IMR-90 (cell line): ENCODE results near the gene IGF1R. TPM values are rescaled to one million over a fixed set of nuclear protein-coding genes. Genes with fewer than 3 reads are reported as not detected.

Source experiments
- ATAC-seq: fragments of 200-7000 bp; cut with Tn5 transposase; 2 replicates; pipeline ENCODE4 v1.9.1; 2020; ENCODE audit warnings: low read depth, mild to moderate bottlenecking, moderate library complexity
- BruUV-seq: library from RNA; stranded (reverse); fragments of 400-500 nt; replicated peaks from 2 replicates; lab custom pipeline; 2021; lab: Mats Ljungman, UMichigan
- CTCF ChIA-PET: fragments of 300-600 bp; formaldehyde crosslinking; extraction: SDS; loops from one replicate; lab custom pipeline; 2021; ENCODE audit warnings: antibody characterized with exemption; lab: Yijun Ruan, JAX
- POLR2A ChIA-PET: fragments of 300-600 bp; sonication (Branson Sonifier 250); formaldehyde crosslinking; loops from one replicate; lab custom pipeline; 2022; ENCODE audit warnings: antibody characterized with exemption; ENCODE audit not compliant: unreplicated experiment; lab: Charles Lee
- DNase-seq: peaks from one replicate; pipeline ENCODE4 v3.0.0; 2013
- H2AFZ ChIP-seq: replicated peaks from 2 replicates; pipeline ENCODE3; 2013; ENCODE audit warnings: low read length, mild to moderate bottlenecking; ENCODE audit not compliant: poor library complexity
- H2AK5ac ChIP-seq: 2 replicates; pipeline ENCODE4 v1.6.1; 2013; ENCODE audit warnings: low read depth, low read length, inconsistent platforms
- H2AK9ac ChIP-seq: replicated peaks from 2 replicates; pipeline ENCODE3; 2013; ENCODE audit warnings: mild to moderate bottlenecking, low read depth, low read length, moderate library complexity; ENCODE audit not compliant: poor library complexity
- H2BK120ac ChIP-seq: 2 replicates; pipeline ENCODE4 v1.6.1; 2013; ENCODE audit warnings: low read depth, low read length, inconsistent platforms
- H2BK15ac ChIP-seq: 3 replicates; pipeline ENCODE4 v1.6.1; 2013; ENCODE audit warnings: low read depth, low read length, inconsistent platforms
- H2BK20ac ChIP-seq: 2 replicates; pipeline ENCODE4 v1.6.1; 2013; ENCODE audit warnings: low read depth, mild to moderate bottlenecking, inconsistent platforms, low read length, moderate library complexity
- H2BK5ac ChIP-seq: 2 replicates; pipeline ENCODE4 v1.6.1; 2013; ENCODE audit warnings: mild to moderate bottlenecking, low read depth, low read length, inconsistent platforms; ENCODE audit not compliant: poor library complexity, severe bottlenecking
- H3K14ac ChIP-seq: replicated peaks from 2 replicates; pipeline ENCODE4 v1.6.1; 2013; ENCODE audit warnings: low read depth, low read length, inconsistent platforms
- H3K18ac ChIP-seq: 2 replicates; pipeline ENCODE4 v1.6.1; 2013; ENCODE audit warnings: low read depth, low read length, control low read depth
- H3K23ac ChIP-seq: 2 replicates; pipeline ENCODE4 v1.6.1; 2013; ENCODE audit warnings: low read depth, low read length, inconsistent platforms
- H3K27ac ChIP-seq: 2 replicates; pipeline ENCODE4 v1.5.1; 2013; ENCODE audit warnings: mild to moderate bottlenecking, control low read depth, low read length; ENCODE audit not compliant: insufficient read depth
- H3K27me3 ChIP-seq: 2 replicates; pipeline ENCODE4 v1.6.1; 2013; ENCODE audit warnings: low read length; ENCODE audit not compliant: control insufficient read depth, insufficient read depth
- H3K36me3 ChIP-seq: 2 replicates; pipeline ENCODE4 v1.6.1; 2013; ENCODE audit warnings: low read length, mixed read lengths; ENCODE audit not compliant: control insufficient read depth, insufficient read depth
- H3K4ac ChIP-seq: 2 replicates; pipeline ENCODE4 v1.6.1; 2013; ENCODE audit warnings: low read depth, low read length, inconsistent platforms
- H3K4me1 ChIP-seq: 2 replicates; pipeline ENCODE4 v1.6.1; 2013; ENCODE audit warnings: low read length, mixed read lengths; ENCODE audit not compliant: control insufficient read depth, insufficient read depth
- H3K4me2 ChIP-seq: 2 replicates; pipeline ENCODE4 v1.6.1; 2013; ENCODE audit warnings: low read depth, mild to moderate bottlenecking, control low read depth, low read length, moderate library complexity
- H3K4me3 ChIP-seq: 2 replicates; pipeline ENCODE4 v1.5.1; 2013; ENCODE audit warnings: low read depth, mild to moderate bottlenecking, control low read depth, low read length, moderate library complexity; ENCODE audit not compliant: insufficient read depth
- H3K56ac ChIP-seq: 2 replicates; pipeline ENCODE4 v1.6.1; 2013; ENCODE audit warnings: low read length, inconsistent platforms; ENCODE audit not compliant: insufficient read depth; ENCODE audit errors: extremely low read depth
- H3K79me1 ChIP-seq, 2 experiments: 2 replicates each; pipeline ENCODE4 v1.6.1; 2013; ENCODE audit warnings: low read length in 2 of 2, inconsistent platforms in 1 of 2, low read depth in 1 of 2
- H3K9ac ChIP-seq: 2 replicates; pipeline ENCODE4 v1.6.1; 2013; ENCODE audit warnings: low read depth, low read length, control low read depth
- H3K9me1 ChIP-seq: 2 replicates; pipeline ENCODE4 v1.6.1; 2013; ENCODE audit warnings: low read length, inconsistent platforms; ENCODE audit not compliant: insufficient read depth
- H3K9me3 ChIP-seq: 2 replicates; pipeline ENCODE4 v1.6.1; 2013; ENCODE audit warnings: low read length; ENCODE audit not compliant: control insufficient read depth, insufficient read depth
- H4K20me1 ChIP-seq: 2 replicates; pipeline ENCODE4 v1.6.1; 2013; ENCODE audit warnings: low read length, inconsistent platforms; ENCODE audit not compliant: insufficient read depth
- H4K5ac ChIP-seq: 2 replicates; pipeline ENCODE4 v1.6.1; 2013; ENCODE audit warnings: mild to moderate bottlenecking, low read depth, low read length, control low read depth
- H4K8ac ChIP-seq, 2 experiments: 2 replicates each; pipeline ENCODE4 v1.6.1; 2013; ENCODE audit warnings: low read depth in 2 of 2, low read length in 2 of 2, control low read depth in 1 of 2, inconsistent platforms in 1 of 2
- H4K91ac ChIP-seq: 2 replicates; pipeline ENCODE4 v1.6.1; 2013; ENCODE audit warnings: low read depth, low read length, inconsistent platforms; ENCODE audit not compliant: insufficient read depth
- BHLHE40 ChIP-seq: fragments of 150-350 bp; IDR thresholded peaks from 2 replicates; pipeline ENCODE4 v1.6.1; 2016; ENCODE audit warnings: mild to moderate bottlenecking, low read depth, low read length
- CEBPB ChIP-seq: IDR thresholded peaks from 2 replicates; pipeline ENCODE4 v1.6.1; 2012; ENCODE audit warnings: low read depth, low read length, improper control_type of control experiment
- CHD1 ChIP-seq: IDR thresholded peaks from 2 replicates; pipeline ENCODE4 v1.6.1; 2012; ENCODE audit warnings: low read depth, low read length, improper control_type of control experiment
- FOS ChIP-seq: fragments of 150-350 bp; IDR thresholded peaks from 2 replicates; pipeline ENCODE4 v1.6.1; 2016; ENCODE audit warnings: low read depth, low read length
- MAFK ChIP-seq: IDR thresholded peaks from 2 replicates; pipeline ENCODE4 v1.6.1; 2012; ENCODE audit warnings: low read depth, low read length, improper control_type of control experiment
- MAZ ChIP-seq: IDR thresholded peaks from 2 replicates; pipeline ENCODE4 v1.6.1; 2012; ENCODE audit warnings: low read depth, mild to moderate bottlenecking, low read length, improper control_type of control experiment, moderate library complexity, borderline replicate concordance
- MXI1 ChIP-seq: IDR thresholded peaks from 2 replicates; pipeline ENCODE4 v1.6.1; 2012; ENCODE audit warnings: low read depth, mild to moderate bottlenecking, low read length, moderate library complexity, borderline replicate concordance
- NFE2L2 ChIP-seq: fragments of 150-350 bp; IDR thresholded peaks from 2 replicates; pipeline ENCODE4 v1.6.1; 2016; ENCODE audit warnings: low read depth, mild to moderate bottlenecking, low read length
- POLR2A ChIP-seq: IDR thresholded peaks from 2 replicates; pipeline ENCODE4 v1.6.1; 2012; ENCODE audit warnings: mild to moderate bottlenecking, low read depth, low read length
- RAD21 ChIP-seq: IDR thresholded peaks from 2 replicates; pipeline ENCODE4 v1.6.1; 2012; ENCODE audit warnings: low read length, improper control_type of control experiment
- RCOR1 ChIP-seq: IDR thresholded peaks from 2 replicates; pipeline ENCODE4 v1.6.1; 2012; ENCODE audit warnings: mild to moderate bottlenecking, low read length, improper control_type of control experiment; ENCODE audit not compliant: insufficient replicate concordance
- RFX5 ChIP-seq: IDR thresholded peaks from 2 replicates; pipeline ENCODE4 v1.8.0; 2012; ENCODE audit warnings: low read depth, mild to moderate bottlenecking, low read length, moderate library complexity
- SMC3 ChIP-seq: fragments of 150-350 bp; IDR thresholded peaks from 2 replicates; pipeline ENCODE4 v1.6.1; 2016; ENCODE audit warnings: low read depth, mild to moderate bottlenecking, antibody characterized with exemption, low read length, moderate library complexity
- WGBS, 2 experiments: methylation state at CpG; one replicate each; pipeline versions ENCODE4 v1.1.5 to v1.1.7; 2013; ENCODE audit warnings: missing lambda C conversion rate in 2 of 2; ENCODE audit not compliant: insufficient read length in 1 of 2; ENCODE audit errors: extremely low coverage in 2 of 2; 5-methylcytosine and 5-hydroxymethylcytosine counted together
- dilution Hi-C: fragments of 300-500 bp; cut with HindIII; formaldehyde crosslinking; loops from one replicate; pipeline ENCODE4 v1.14.3; 2018; ENCODE audit warnings: low sequenced_read_pairs; ENCODE audit not compliant: unreplicated experiment
- in situ Hi-C: fragments of 300-500 bp; cut with MboI; formaldehyde crosslinking; loops from 3 replicates; pipeline ENCODE4 v1.14.3; 2019; ENCODE audit warnings: low sequenced_read_pairs, inconsistent platforms, mixed read lengths
- intact Hi-C: fragments of 100-400 bp; cut with micrococcal nuclease; formaldehyde crosslinking; loops from 2 replicates; pipeline ENCODE4 v1.10.0; 2022
- polyA plus RNA-seq, 3 experiments: library from polyadenylated mRNA; depleted of rRNA; stranded (reverse); fragments of >200 nt; gene quantifications; 2 replicates each; pipeline ENCODE4 v1.2.3, GENCODE V29; 2012; ENCODE audit warnings: low replicate concordance in 1 of 3
- total RNA-seq: library from RNA; depleted of rRNA; stranded (reverse); fragments of >200 nt; gene quantifications from 2 replicates; pipeline ENCODE4 v1.2.3, GENCODE V29; 2012
- TF ChIP-seq, protein P1 (sequence below): conservative IDR thresholded peaks from 2 replicates; pipeline ENCODE4 v1.5.1; 2012; ENCODE audit warnings: mild to moderate bottlenecking, low read depth, low read length, improper control_type of control experiment
- TF ChIP-seq, protein P2 (sequence below): fragments of 150-350 bp; IDR thresholded peaks from 2 replicates; pipeline ENCODE4 v1.6.1; 2016; ENCODE audit warnings: low read depth, mild to moderate bottlenecking, low read length, moderate library complexity, borderline replicate concordance
- TF ChIP-seq, protein P3 (sequence below): fragments of 150-350 bp; IDR thresholded peaks from 2 replicates; pipeline ENCODE4 v1.6.1; 2017; ENCODE audit warnings: mild to moderate bottlenecking, antibody characterized with exemption, low read length, low read depth

Gene IGF1R
- total and polyA plus RNA-seq, 2 of the 4 experiments (the other 2 are of a cell fraction): 24.0 to 24.9 TPM

DNA sequence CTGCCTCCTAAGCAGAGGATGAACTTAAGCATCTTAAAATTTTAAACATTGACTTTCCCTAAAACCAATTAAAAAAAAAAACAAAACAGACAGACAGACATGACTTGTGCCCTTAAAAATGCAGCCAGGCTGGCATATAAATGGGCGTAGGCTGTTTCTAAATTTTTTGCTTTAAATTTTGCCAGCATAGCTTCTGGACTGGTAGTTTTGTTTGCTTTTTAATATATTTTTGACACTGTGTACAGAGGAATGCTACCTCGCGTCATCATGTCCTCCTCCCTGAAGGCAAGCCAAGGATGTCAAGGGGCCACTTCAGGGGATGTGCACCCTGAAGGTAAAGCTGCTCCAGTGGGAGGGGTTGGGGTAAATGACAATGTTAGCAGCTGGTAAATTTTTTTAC, 224.4 kb downstream of the IGF1R start:
- no peak overlapping the region for H2AFZ ChIP-seq
- peak overlapping the region; percentile 68 for H3K56ac ChIP-seq
- H4K20me1 ChIP-seq: peaks cover 5% of the 10 kb centered on the region; the same call in 1 of the 2 replicates
- H3K23ac ChIP-seq: peak overlapping the region; percentile 69
- H3K9me1 ChIP-seq: peaks cover 20% of the 10 kb centered on the region
- no peaks in the 10 kb centered on the region for H3K9me3 ChIP-seq
- peak overlapping the region; percentile 79; the same call in 1 of the 2 replicates for H3K18ac ChIP-seq
- H4K8ac ChIP-seq: peak overlapping the region; percentile 8 to 79
- peak overlapping the region; percentile 83 for H2AK5ac ChIP-seq
- no peak for ATAC-seq
- H3K4me2 ChIP-seq: peak overlapping the region; percentile 7; the same call in 1 of the 2 replicates
- H3K14ac ChIP-seq: peak overlapping the region; percentile 85
- ChIA-PET POLR2A (no interaction called here), CTCF (interaction anchor here (0.7 to 2.3 kb wide), 5 partner anchors 9 to 354 kb away, joined by 3 to 9 read pairs (median 3); no protein-coding TSS in a partner anchor)
- peaks cover 22 to 95% of the 10 kb centered on the region in 2 experiments for H3K79me1 ChIP-seq
- no peaks in the 10 kb centered on the region for H3K27me3 ChIP-seq
- peak overlapping the region; percentile 74 for H3K27ac ChIP-seq
- no peak overlapping the region for H2AK9ac ChIP-seq
- peak overlapping the region; percentile 89 for H2BK5ac ChIP-seq
- H2BK20ac ChIP-seq: peak overlapping the region; percentile 85
- H2BK120ac ChIP-seq: peak overlapping the region; percentile 94
- no peak overlapping the region; the same call in 1 of the 2 replicates for H3K9ac ChIP-seq
- dilution Hi-C loops (no loop called here), in situ Hi-C loops (no loop called here), intact Hi-C loops (no loop called here)
- WGBS, 2 experiments: no CpG with 5 or more reads among the region's 3 CpGs
- H3K36me3 ChIP-seq: no peaks in the 10 kb centered on the region
- BruUV-seq: no TSS peak
- TF ChIP-seq CEBPB (no peak), FOS (no peak), SMC3 (no peak), POLR2A (no peak), MXI1 (no peak), MAFK (no peak), MAZ (no peak), NFE2L2 (no peak), BHLHE40 (no peak), RFX5 (no peak), CHD1 (no peak), RCOR1 (no peak), RAD21 (no peak)
- TF ChIP-seq, protein P1, sequence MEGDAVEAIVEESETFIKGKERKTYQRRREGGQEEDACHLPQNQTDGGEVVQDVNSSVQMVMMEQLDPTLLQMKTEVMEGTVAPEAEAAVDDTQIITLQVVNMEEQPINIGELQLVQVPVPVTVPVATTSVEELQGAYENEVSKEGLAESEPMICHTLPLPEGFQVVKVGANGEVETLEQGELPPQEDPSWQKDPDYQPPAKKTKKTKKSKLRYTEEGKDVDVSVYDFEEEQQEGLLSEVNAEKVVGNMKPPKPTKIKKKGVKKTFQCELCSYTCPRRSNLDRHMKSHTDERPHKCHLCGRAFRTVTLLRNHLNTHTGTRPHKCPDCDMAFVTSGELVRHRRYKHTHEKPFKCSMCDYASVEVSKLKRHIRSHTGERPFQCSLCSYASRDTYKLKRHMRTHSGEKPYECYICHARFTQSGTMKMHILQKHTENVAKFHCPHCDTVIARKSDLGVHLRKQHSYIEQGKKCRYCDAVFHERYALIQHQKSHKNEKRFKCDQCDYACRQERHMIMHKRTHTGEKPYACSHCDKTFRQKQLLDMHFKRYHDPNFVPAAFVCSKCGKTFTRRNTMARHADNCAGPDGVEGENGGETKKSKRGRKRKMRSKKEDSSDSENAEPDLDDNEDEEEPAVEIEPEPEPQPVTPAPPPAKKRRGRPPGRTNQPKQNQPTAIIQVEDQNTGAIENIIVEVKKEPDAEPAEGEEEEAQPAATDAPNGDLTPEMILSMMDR: no peak
- TF ChIP-seq, protein P2, sequence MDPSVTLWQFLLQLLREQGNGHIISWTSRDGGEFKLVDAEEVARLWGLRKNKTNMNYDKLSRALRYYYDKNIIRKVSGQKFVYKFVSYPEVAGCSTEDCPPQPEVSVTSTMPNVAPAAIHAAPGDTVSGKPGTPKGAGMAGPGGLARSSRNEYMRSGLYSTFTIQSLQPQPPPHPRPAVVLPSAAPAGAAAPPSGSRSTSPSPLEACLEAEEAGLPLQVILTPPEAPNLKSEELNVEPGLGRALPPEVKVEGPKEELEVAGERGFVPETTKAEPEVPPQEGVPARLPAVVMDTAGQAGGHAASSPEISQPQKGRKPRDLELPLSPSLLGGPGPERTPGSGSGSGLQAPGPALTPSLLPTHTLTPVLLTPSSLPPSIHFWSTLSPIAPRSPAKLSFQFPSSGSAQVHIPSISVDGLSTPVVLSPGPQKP: no peak
- TF ChIP-seq, protein P3, sequence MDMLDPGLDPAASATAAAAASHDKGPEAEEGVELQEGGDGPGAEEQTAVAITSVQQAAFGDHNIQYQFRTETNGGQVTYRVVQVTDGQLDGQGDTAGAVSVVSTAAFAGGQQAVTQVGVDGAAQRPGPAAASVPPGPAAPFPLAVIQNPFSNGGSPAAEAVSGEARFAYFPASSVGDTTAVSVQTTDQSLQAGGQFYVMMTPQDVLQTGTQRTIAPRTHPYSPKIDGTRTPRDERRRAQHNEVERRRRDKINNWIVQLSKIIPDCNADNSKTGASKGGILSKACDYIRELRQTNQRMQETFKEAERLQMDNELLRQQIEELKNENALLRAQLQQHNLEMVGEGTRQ: no peak
- H4K91ac ChIP-seq: peak overlapping the region; percentile 88
- H4K5ac ChIP-seq: peak overlapping the region; percentile 34; the same call in 1 of the 2 replicates
- peak overlapping the region; percentile 87 for H3K4ac ChIP-seq
- DNase-seq: no peak
- peak overlapping the region; percentile 88; the same call in 1 of the 3 replicates for H2BK15ac ChIP-seq
- H3K4me3 ChIP-seq: no peak overlapping the region
- H3K4me1 ChIP-seq: peaks cover 28% of the 10 kb centered on the region
